IMR-90 (cell line): Measurements from ENCODE around the gene PSENEN. TPM values are rescaled to one million over a fixed set of nuclear protein-coding genes. Genes with fewer than 3 reads are reported as not detected.

ENCODE experiments used
- ATAC-seq: fragments of 200-7000 bp; cut with Tn5 transposase; 2 replicates; pipeline ENCODE4 v1.9.1; 2020; ENCODE audit warnings: low read depth, mild to moderate bottlenecking, moderate library complexity
- BruUV-seq: library from RNA; stranded (reverse); fragments of 400-500 nt; replicated peaks from 2 replicates; lab custom pipeline; 2021; lab: Mats Ljungman, UMichigan
- CTCF ChIA-PET: fragments of 300-600 bp; formaldehyde crosslinking; extraction: SDS; loops from one replicate; lab custom pipeline; 2021; ENCODE audit warnings: antibody characterized with exemption; lab: Yijun Ruan, JAX
- POLR2A ChIA-PET: fragments of 300-600 bp; sonication (Branson Sonifier 250); formaldehyde crosslinking; loops from one replicate; lab custom pipeline; 2022; ENCODE audit warnings: antibody characterized with exemption; ENCODE audit not compliant: unreplicated experiment; lab: Charles Lee
- DNase-seq: peaks from one replicate; pipeline ENCODE4 v3.0.0; 2013
- H2AFZ ChIP-seq: replicated peaks from 2 replicates; pipeline ENCODE3; 2013; ENCODE audit warnings: low read length, mild to moderate bottlenecking; ENCODE audit not compliant: poor library complexity
- H2AK5ac ChIP-seq: 2 replicates; pipeline ENCODE4 v1.6.1; 2013; ENCODE audit warnings: low read depth, low read length, inconsistent platforms
- H2AK9ac ChIP-seq: replicated peaks from 2 replicates; pipeline ENCODE3; 2013; ENCODE audit warnings: mild to moderate bottlenecking, low read depth, low read length, moderate library complexity; ENCODE audit not compliant: poor library complexity
- H2BK120ac ChIP-seq: 2 replicates; pipeline ENCODE4 v1.6.1; 2013; ENCODE audit warnings: low read depth, low read length, inconsistent platforms
- H2BK15ac ChIP-seq: 3 replicates; pipeline ENCODE4 v1.6.1; 2013; ENCODE audit warnings: low read depth, low read length, inconsistent platforms
- H2BK20ac ChIP-seq: 2 replicates; pipeline ENCODE4 v1.6.1; 2013; ENCODE audit warnings: low read depth, mild to moderate bottlenecking, inconsistent platforms, low read length, moderate library complexity
- H2BK5ac ChIP-seq: 2 replicates; pipeline ENCODE4 v1.6.1; 2013; ENCODE audit warnings: mild to moderate bottlenecking, low read depth, low read length, inconsistent platforms; ENCODE audit not compliant: poor library complexity, severe bottlenecking
- H3K14ac ChIP-seq: replicated peaks from 2 replicates; pipeline ENCODE4 v1.6.1; 2013; ENCODE audit warnings: low read depth, low read length, inconsistent platforms
- H3K18ac ChIP-seq: 2 replicates; pipeline ENCODE4 v1.6.1; 2013; ENCODE audit warnings: low read depth, low read length, control low read depth
- H3K23ac ChIP-seq: 2 replicates; pipeline ENCODE4 v1.6.1; 2013; ENCODE audit warnings: low read depth, low read length, inconsistent platforms
- H3K27ac ChIP-seq: 2 replicates; pipeline ENCODE4 v1.5.1; 2013; ENCODE audit warnings: mild to moderate bottlenecking, control low read depth, low read length; ENCODE audit not compliant: insufficient read depth
- H3K27me3 ChIP-seq: 2 replicates; pipeline ENCODE4 v1.6.1; 2013; ENCODE audit warnings: low read length; ENCODE audit not compliant: control insufficient read depth, insufficient read depth
- H3K36me3 ChIP-seq: 2 replicates; pipeline ENCODE4 v1.6.1; 2013; ENCODE audit warnings: low read length, mixed read lengths; ENCODE audit not compliant: control insufficient read depth, insufficient read depth
- H3K4ac ChIP-seq: 2 replicates; pipeline ENCODE4 v1.6.1; 2013; ENCODE audit warnings: low read depth, low read length, inconsistent platforms
- H3K4me1 ChIP-seq: 2 replicates; pipeline ENCODE4 v1.6.1; 2013; ENCODE audit warnings: low read length, mixed read lengths; ENCODE audit not compliant: control insufficient read depth, insufficient read depth
- H3K4me2 ChIP-seq: 2 replicates; pipeline ENCODE4 v1.6.1; 2013; ENCODE audit warnings: low read depth, mild to moderate bottlenecking, control low read depth, low read length, moderate library complexity
- H3K4me3 ChIP-seq: 2 replicates; pipeline ENCODE4 v1.5.1; 2013; ENCODE audit warnings: low read depth, mild to moderate bottlenecking, control low read depth, low read length, moderate library complexity; ENCODE audit not compliant: insufficient read depth
- H3K56ac ChIP-seq: 2 replicates; pipeline ENCODE4 v1.6.1; 2013; ENCODE audit warnings: low read length, inconsistent platforms; ENCODE audit not compliant: insufficient read depth; ENCODE audit errors: extremely low read depth
- H3K79me1 ChIP-seq, 2 experiments: 2 replicates each; pipeline ENCODE4 v1.6.1; 2013; ENCODE audit warnings: low read length in 2 of 2, inconsistent platforms in 1 of 2, low read depth in 1 of 2
- H3K9ac ChIP-seq: 2 replicates; pipeline ENCODE4 v1.6.1; 2013; ENCODE audit warnings: low read depth, low read length, control low read depth
- H3K9me1 ChIP-seq: 2 replicates; pipeline ENCODE4 v1.6.1; 2013; ENCODE audit warnings: low read length, inconsistent platforms; ENCODE audit not compliant: insufficient read depth
- H3K9me3 ChIP-seq: 2 replicates; pipeline ENCODE4 v1.6.1; 2013; ENCODE audit warnings: low read length; ENCODE audit not compliant: control insufficient read depth, insufficient read depth
- H4K20me1 ChIP-seq: 2 replicates; pipeline ENCODE4 v1.6.1; 2013; ENCODE audit warnings: low read length, inconsistent platforms; ENCODE audit not compliant: insufficient read depth
- H4K5ac ChIP-seq: 2 replicates; pipeline ENCODE4 v1.6.1; 2013; ENCODE audit warnings: mild to moderate bottlenecking, low read depth, low read length, control low read depth
- H4K8ac ChIP-seq, 2 experiments: 2 replicates each; pipeline ENCODE4 v1.6.1; 2013; ENCODE audit warnings: low read depth in 2 of 2, low read length in 2 of 2, control low read depth in 1 of 2, inconsistent platforms in 1 of 2
- H4K91ac ChIP-seq: 2 replicates; pipeline ENCODE4 v1.6.1; 2013; ENCODE audit warnings: low read depth, low read length, inconsistent platforms; ENCODE audit not compliant: insufficient read depth
- BHLHE40 ChIP-seq: fragments of 150-350 bp; IDR thresholded peaks from 2 replicates; pipeline ENCODE4 v1.6.1; 2016; ENCODE audit warnings: mild to moderate bottlenecking, low read depth, low read length
- CEBPB ChIP-seq: IDR thresholded peaks from 2 replicates; pipeline ENCODE4 v1.6.1; 2012; ENCODE audit warnings: low read depth, low read length, improper control_type of control experiment
- CHD1 ChIP-seq: IDR thresholded peaks from 2 replicates; pipeline ENCODE4 v1.6.1; 2012; ENCODE audit warnings: low read depth, low read length, improper control_type of control experiment
- FOS ChIP-seq: fragments of 150-350 bp; IDR thresholded peaks from 2 replicates; pipeline ENCODE4 v1.6.1; 2016; ENCODE audit warnings: low read depth, low read length
- MAFK ChIP-seq: IDR thresholded peaks from 2 replicates; pipeline ENCODE4 v1.6.1; 2012; ENCODE audit warnings: low read depth, low read length, improper control_type of control experiment
- MAZ ChIP-seq: IDR thresholded peaks from 2 replicates; pipeline ENCODE4 v1.6.1; 2012; ENCODE audit warnings: low read depth, mild to moderate bottlenecking, low read length, improper control_type of control experiment, moderate library complexity, borderline replicate concordance
- MXI1 ChIP-seq: IDR thresholded peaks from 2 replicates; pipeline ENCODE4 v1.6.1; 2012; ENCODE audit warnings: low read depth, mild to moderate bottlenecking, low read length, moderate library complexity, borderline replicate concordance
- NFE2L2 ChIP-seq: fragments of 150-350 bp; IDR thresholded peaks from 2 replicates; pipeline ENCODE4 v1.6.1; 2016; ENCODE audit warnings: low read depth, mild to moderate bottlenecking, low read length
- POLR2A ChIP-seq: IDR thresholded peaks from 2 replicates; pipeline ENCODE4 v1.6.1; 2012; ENCODE audit warnings: mild to moderate bottlenecking, low read depth, low read length
- RAD21 ChIP-seq: IDR thresholded peaks from 2 replicates; pipeline ENCODE4 v1.6.1; 2012; ENCODE audit warnings: low read length, improper control_type of control experiment
- RCOR1 ChIP-seq: IDR thresholded peaks from 2 replicates; pipeline ENCODE4 v1.6.1; 2012; ENCODE audit warnings: mild to moderate bottlenecking, low read length, improper control_type of control experiment; ENCODE audit not compliant: insufficient replicate concordance
- RFX5 ChIP-seq: IDR thresholded peaks from 2 replicates; pipeline ENCODE4 v1.8.0; 2012; ENCODE audit warnings: low read depth, mild to moderate bottlenecking, low read length, moderate library complexity
- SMC3 ChIP-seq: fragments of 150-350 bp; IDR thresholded peaks from 2 replicates; pipeline ENCODE4 v1.6.1; 2016; ENCODE audit warnings: low read depth, mild to moderate bottlenecking, antibody characterized with exemption, low read length, moderate library complexity
- WGBS, 2 experiments: methylation state at CpG; one replicate each; pipeline versions ENCODE4 v1.1.5 to v1.1.7; 2013; ENCODE audit warnings: missing lambda C conversion rate in 2 of 2; ENCODE audit not compliant: insufficient read length in 1 of 2; ENCODE audit errors: extremely low coverage in 2 of 2; 5-methylcytosine and 5-hydroxymethylcytosine counted together
- dilution Hi-C: fragments of 300-500 bp; cut with HindIII; formaldehyde crosslinking; loops from one replicate; pipeline ENCODE4 v1.14.3; 2018; ENCODE audit warnings: low sequenced_read_pairs; ENCODE audit not compliant: unreplicated experiment
- in situ Hi-C: fragments of 300-500 bp; cut with MboI; formaldehyde crosslinking; loops from 3 replicates; pipeline ENCODE4 v1.14.3; 2019; ENCODE audit warnings: low sequenced_read_pairs, inconsistent platforms, mixed read lengths
- intact Hi-C: fragments of 100-400 bp; cut with micrococcal nuclease; formaldehyde crosslinking; loops from 2 replicates; pipeline ENCODE4 v1.10.0; 2022
- polyA plus RNA-seq, 3 experiments: library from polyadenylated mRNA; depleted of rRNA; stranded (reverse); fragments of >200 nt; gene quantifications; 2 replicates each; pipeline ENCODE4 v1.2.3, GENCODE V29; 2012; ENCODE audit warnings: low replicate concordance in 1 of 3
- total RNA-seq: library from RNA; depleted of rRNA; stranded (reverse); fragments of >200 nt; gene quantifications from 2 replicates; pipeline ENCODE4 v1.2.3, GENCODE V29; 2012
- TF ChIP-seq, protein P1 (sequence below): fragments of 150-350 bp; IDR thresholded peaks from 2 replicates; pipeline ENCODE4 v1.6.1; 2017; ENCODE audit warnings: mild to moderate bottlenecking, antibody characterized with exemption, low read length, low read depth
- TF ChIP-seq, protein P2 (sequence below): fragments of 150-350 bp; IDR thresholded peaks from 2 replicates; pipeline ENCODE4 v1.6.1; 2016; ENCODE audit warnings: low read depth, mild to moderate bottlenecking, low read length, moderate library complexity, borderline replicate concordance
- TF ChIP-seq, protein P3 (sequence below): conservative IDR thresholded peaks from 2 replicates; pipeline ENCODE4 v1.5.1; 2012; ENCODE audit warnings: mild to moderate bottlenecking, low read depth, low read length, improper control_type of control experiment

PSENEN gene
- total and polyA plus RNA-seq, 2 of the 4 experiments (the other 2 are of a cell fraction) = 9.0 to 47.0 TPM

GRCh38 chr19:35766571-35767104 is 21.2 kb downstream of the PSENEN start:
- Histone ChIP-seq H4K20me1 (no peaks in the 10 kb centered on the region), H3K27me3 (no peaks in the 10 kb centered on the region), H2BK15ac (no peak overlapping the region), H3K36me3 (peaks cover 24% of the 10 kb centered on the region), H3K79me1 (no peaks in the 10 kb centered on the region), H4K5ac (no peak overlapping the region), H3K9me3 (no peaks in the 10 kb centered on the region), H2BK120ac (no peak overlapping the region), H3K27ac (no peak overlapping the region), H3K4me3 (no peak overlapping the region), H3K23ac (no peak overlapping the region), H3K14ac (no peak overlapping the region), H3K56ac (no peak overlapping the region), H2BK20ac (no peak overlapping the region), H2BK5ac (no peak overlapping the region), H3K9ac (no peak overlapping the region), H2AK9ac (no peak overlapping the region), H3K4ac (no peak overlapping the region), H3K9me1 (no peaks in the 10 kb centered on the region), H3K4me1 (no peaks in the 10 kb centered on the region), H2AK5ac (no peak overlapping the region), H2AFZ (no peak overlapping the region), H3K4me2 (no peak overlapping the region), H3K18ac (no peak overlapping the region), H4K91ac (no peak overlapping the region), H4K8ac (no peak overlapping the region)
- ATAC-seq (no peak), DNase-seq (no peak)
- ChIA-PET POLR2A (no interaction called here), CTCF (no interaction called here)
- intact Hi-C loops = no loop called here
- dilution Hi-C loops = no loop called here
- TF ChIP-seq MAZ (no peak), MAFK (no peak), RAD21 (no peak), NFE2L2 (no peak), FOS (no peak), CEBPB (no peak), BHLHE40 (no peak), RFX5 (no peak), SMC3 (no peak), POLR2A (no peak), RCOR1 (no peak), MXI1 (no peak), CHD1 (no peak)
- TF ChIP-seq, protein P1, sequence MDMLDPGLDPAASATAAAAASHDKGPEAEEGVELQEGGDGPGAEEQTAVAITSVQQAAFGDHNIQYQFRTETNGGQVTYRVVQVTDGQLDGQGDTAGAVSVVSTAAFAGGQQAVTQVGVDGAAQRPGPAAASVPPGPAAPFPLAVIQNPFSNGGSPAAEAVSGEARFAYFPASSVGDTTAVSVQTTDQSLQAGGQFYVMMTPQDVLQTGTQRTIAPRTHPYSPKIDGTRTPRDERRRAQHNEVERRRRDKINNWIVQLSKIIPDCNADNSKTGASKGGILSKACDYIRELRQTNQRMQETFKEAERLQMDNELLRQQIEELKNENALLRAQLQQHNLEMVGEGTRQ = no peak
- TF ChIP-seq, protein P2, sequence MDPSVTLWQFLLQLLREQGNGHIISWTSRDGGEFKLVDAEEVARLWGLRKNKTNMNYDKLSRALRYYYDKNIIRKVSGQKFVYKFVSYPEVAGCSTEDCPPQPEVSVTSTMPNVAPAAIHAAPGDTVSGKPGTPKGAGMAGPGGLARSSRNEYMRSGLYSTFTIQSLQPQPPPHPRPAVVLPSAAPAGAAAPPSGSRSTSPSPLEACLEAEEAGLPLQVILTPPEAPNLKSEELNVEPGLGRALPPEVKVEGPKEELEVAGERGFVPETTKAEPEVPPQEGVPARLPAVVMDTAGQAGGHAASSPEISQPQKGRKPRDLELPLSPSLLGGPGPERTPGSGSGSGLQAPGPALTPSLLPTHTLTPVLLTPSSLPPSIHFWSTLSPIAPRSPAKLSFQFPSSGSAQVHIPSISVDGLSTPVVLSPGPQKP = no peak
- TF ChIP-seq, protein P3, sequence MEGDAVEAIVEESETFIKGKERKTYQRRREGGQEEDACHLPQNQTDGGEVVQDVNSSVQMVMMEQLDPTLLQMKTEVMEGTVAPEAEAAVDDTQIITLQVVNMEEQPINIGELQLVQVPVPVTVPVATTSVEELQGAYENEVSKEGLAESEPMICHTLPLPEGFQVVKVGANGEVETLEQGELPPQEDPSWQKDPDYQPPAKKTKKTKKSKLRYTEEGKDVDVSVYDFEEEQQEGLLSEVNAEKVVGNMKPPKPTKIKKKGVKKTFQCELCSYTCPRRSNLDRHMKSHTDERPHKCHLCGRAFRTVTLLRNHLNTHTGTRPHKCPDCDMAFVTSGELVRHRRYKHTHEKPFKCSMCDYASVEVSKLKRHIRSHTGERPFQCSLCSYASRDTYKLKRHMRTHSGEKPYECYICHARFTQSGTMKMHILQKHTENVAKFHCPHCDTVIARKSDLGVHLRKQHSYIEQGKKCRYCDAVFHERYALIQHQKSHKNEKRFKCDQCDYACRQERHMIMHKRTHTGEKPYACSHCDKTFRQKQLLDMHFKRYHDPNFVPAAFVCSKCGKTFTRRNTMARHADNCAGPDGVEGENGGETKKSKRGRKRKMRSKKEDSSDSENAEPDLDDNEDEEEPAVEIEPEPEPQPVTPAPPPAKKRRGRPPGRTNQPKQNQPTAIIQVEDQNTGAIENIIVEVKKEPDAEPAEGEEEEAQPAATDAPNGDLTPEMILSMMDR = no peak
- BruUV-seq = no TSS peak
- no CpG with 5 or more reads among the region's 11 CpGs for WGBS, 2 experiments
- in situ Hi-C loops = no loop called here
